Keratinocyte (primary cell): ENCODE results near the gene DIPK2A. TPM values are rescaled to one million over a fixed set of nuclear protein-coding genes. Genes with fewer than 3 reads are reported as not detected.

Source experiments
- DNase-seq: peaks from one replicate; pipeline ENCODE4 v3.0.0-alpha.2; 2011; ENCODE audit warnings: low read depth, missing footprints, low spot score
- FAIRE-seq: peaks from 2 replicates; lab custom pipeline; 2011; peaks lifted over from hg19 to GRCh38; lab: Jason Lieb, UNC
- H2AFZ ChIP-seq: 2 replicates; pipeline ENCODE4 v1.6.0; 2012; ENCODE audit warnings: low read length, control low read depth, inconsistent platforms; ENCODE audit not compliant: control insufficient read depth
- H3K27ac ChIP-seq: 2 replicates; pipeline ENCODE4 v1.5.1; 2011; ENCODE audit warnings: low read length; ENCODE audit not compliant: control insufficient read depth, insufficient read depth
- H3K27me3 ChIP-seq: 3 replicates; pipeline ENCODE4 v1.6.0; 2011; ENCODE audit warnings: low read length; ENCODE audit not compliant: control insufficient read depth, insufficient read depth; ENCODE audit errors: extremely low read depth
- H3K36me3 ChIP-seq, 2 experiments: 2 replicates in 1 of 2; 3 replicates in 1 of 2; pipeline ENCODE4 v1.5.1; 2011; ENCODE audit warnings: low read length in 2 of 2, mild to moderate bottlenecking in 1 of 2; ENCODE audit not compliant: control insufficient read depth in 2 of 2, insufficient read depth in 2 of 2; ENCODE audit errors: extremely low read depth in 1 of 2
- H3K4me1 ChIP-seq: 3 replicates; pipeline ENCODE4 v1.5.1; 2011; ENCODE audit warnings: low read length; ENCODE audit not compliant: control insufficient read depth, insufficient read depth; ENCODE audit errors: extremely low read depth
- H3K4me2 ChIP-seq: 3 replicates; pipeline ENCODE4 v1.6.0; 2011; ENCODE audit warnings: low read depth, low read length; ENCODE audit not compliant: control insufficient read depth, insufficient read depth; ENCODE audit errors: extremely low read depth
- H3K4me3 ChIP-seq, 3 experiments: fragments of 200-600 bp in 1 of 3; sonication (generic) in 1 of 3; 2 replicates in 2 of 3; 3 replicates in 1 of 3; pipeline ENCODE4 v1.5.1; 2011 to 2016; ENCODE audit warnings: low read length in 3 of 3, mild to moderate bottlenecking in 3 of 3, control low read depth in 2 of 3, inconsistent platforms in 1 of 3, low read depth in 1 of 3, mixed read lengths in 1 of 3, mixed run types in 1 of 3, moderate library complexity in 1 of 3; ENCODE audit not compliant: control insufficient read depth in 2 of 3, insufficient read depth in 2 of 3; ENCODE audit errors: extremely low read depth in 1 of 3
- H3K79me2 ChIP-seq: 2 replicates; pipeline ENCODE4 v1.6.0; 2012; ENCODE audit warnings: low read length; ENCODE audit not compliant: control insufficient read depth, insufficient read depth
- H3K9ac ChIP-seq: 3 replicates; pipeline ENCODE4 v1.6.0; 2011; ENCODE audit warnings: low read length; ENCODE audit not compliant: control insufficient read depth, insufficient read depth; ENCODE audit errors: extremely low read depth
- H3K9me1 ChIP-seq: 3 replicates; pipeline ENCODE4 v1.6.0; 2011; ENCODE audit warnings: low read length; ENCODE audit not compliant: control insufficient read depth, insufficient read depth; ENCODE audit errors: extremely low read depth
- H3K9me3 ChIP-seq: 2 replicates; pipeline ENCODE4 v1.5.1; 2012; ENCODE audit warnings: low read depth, low read length; ENCODE audit not compliant: control insufficient read depth
- H4K20me1 ChIP-seq: 3 replicates; pipeline ENCODE4 v1.6.0; 2011; ENCODE audit warnings: low read length; ENCODE audit not compliant: control insufficient read depth, insufficient read depth; ENCODE audit errors: extremely low read depth
- CTCF ChIP-seq, 3 experiments: IDR thresholded peaks in 1 of 3; conservative IDR thresholded peaks in 1 of 3; optimal IDR thresholded peaks in 1 of 3; 2 replicates in 2 of 3; 3 replicates in 1 of 3; pipeline versions ENCODE3 to v1.5.1; 2011; ENCODE audit warnings: low read length in 3 of 3, mild to moderate bottlenecking in 3 of 3, moderate library complexity in 2 of 3, control low read depth in 1 of 3, inconsistent platforms in 1 of 3; ENCODE audit not compliant: insufficient read depth in 2 of 3; ENCODE audit errors: extremely low read depth in 1 of 3
- EZH2 ChIP-seq: IDR thresholded peaks from one replicate; pipeline ENCODE4 v1.6.1; 2012; ENCODE audit warnings: inconsistent platforms, mild to moderate bottlenecking, low read length, moderate library complexity
- dilution Hi-C: fragments of 300-500 bp; cut with MboI; formaldehyde crosslinking; loops from one replicate; pipeline ENCODE4 v1.7.0; 2020; ENCODE audit warnings: low sequenced_read_pairs; ENCODE audit not compliant: extremely low pct_ligation_motif_present
- polyA plus RNA-seq, 5 experiments: library from polyadenylated mRNA; depleted of rRNA in 3 of 5; stranded (reverse) in 3 of 5; stranded (forward) in 1 of 5; unstranded in 1 of 5; fragments of >200 nt; gene quantifications; 1 replicate in 1 of 5; 2 replicates in 3 of 5; 3 replicates in 1 of 5; pipeline versions ENCODE4 v1.2.1 to v1.2.3, GENCODE V29; 2011 to 2012; ENCODE audit warnings: missing spikeins in 2 of 5, low read depth in 1 of 5, low replicate concordance in 1 of 5

DIPK2A gene
- polyA plus RNA-seq, 1 donor (not counting 4 experiments of a cell fraction or from before 2014, with no cell fraction given): 7.8 TPM

DNA sequence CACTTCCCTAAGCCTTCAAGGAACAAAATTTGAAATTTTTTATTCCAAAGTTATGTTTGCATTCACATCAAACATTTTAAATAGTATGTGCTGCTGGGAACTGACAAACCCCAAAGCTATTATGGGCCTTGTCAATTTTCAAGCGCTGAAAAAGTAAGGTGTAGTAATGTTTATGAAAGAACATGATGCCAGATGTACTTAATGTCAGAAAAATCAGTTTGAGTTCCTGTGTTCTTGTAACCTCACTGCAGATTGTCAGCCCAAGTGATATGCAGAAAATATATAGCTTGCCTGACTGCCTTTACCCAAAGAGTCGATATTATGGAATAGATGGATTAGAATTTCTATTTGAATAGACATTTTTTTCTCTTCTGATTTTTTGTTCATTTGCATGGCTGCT, 20.8 kb upstream of the DIPK2A start:
- Histone ChIP-seq H3K27me3 (no peaks in the 10 kb centered on the region), H3K4me3 (no peak overlapping the region), H3K4me1 (no peaks in the 10 kb centered on the region), H3K9me3 (no peaks in the 10 kb centered on the region), H3K9me1 (no peaks in the 10 kb centered on the region), H2AFZ (no peak overlapping the region), H4K20me1 (no peaks in the 10 kb centered on the region), H3K79me2 (no peaks in the 10 kb centered on the region), H3K27ac (no peak overlapping the region), H3K4me2 (no peak overlapping the region), H3K9ac (no peak overlapping the region), H3K36me3 (no peaks in the 10 kb centered on the region)
- dilution Hi-C loops: no loop called here
- no peak for FAIRE-seq
- no peak for DNase-seq
- TF ChIP-seq EZH2 (no peak), CTCF (optimal IDR thresholded peaks at IDR 0.05 in 1 of 3, IDR thresholded peaks at IDR 0.05 in 1 of 3, conservative IDR thresholded peaks at IDR 0.05 in 1 of 3; ENCODE audit: extremely low read depth in 1 of 3, insufficient read depth in 2 of 3, low read length in 3 of 3) (no peak)

- dilution Hi-C loops: no loop called here
- no peak overlapping the region for H2AFZ ChIP-seq
- FAIRE-seq: peak; percentile 60
Measured at GRCh38 chr3:143951351-143951971, 20.2 kb upstream of the DIPK2A start.

More at GRCh38 chr3:143951351-143951971, 20.2 kb upstream of the DIPK2A start:
- Histone ChIP-seq H3K36me3 (no peaks in the 10 kb centered on the region), H3K79me2 (no peaks in the 10 kb centered on the region), H3K4me2 (no peak overlapping the region), H3K9ac (no peak overlapping the region), H3K9me1 (no peaks in the 10 kb centered on the region), H3K4me3 (no peak overlapping the region), H3K4me1 (no peaks in the 10 kb centered on the region), H3K9me3 (no peaks in the 10 kb centered on the region), H3K27ac (no peak overlapping the region), H4K20me1 (no peaks in the 10 kb centered on the region), H3K27me3 (no peaks in the 10 kb centered on the region)
- no peak for DNase-seq
- peak; percentile 48 to 59 (median 54) for TF ChIP-seq CTCF (optimal IDR thresholded peaks at IDR 0.05 in 1 of 3, IDR thresholded peaks at IDR 0.05 in 1 of 3, conservative IDR thresholded peaks at IDR 0.05 in 1 of 3; ENCODE audit: extremely low read depth in 1 of 3, insufficient read depth in 2 of 3, low read length in 3 of 3)
- TF ChIP-seq EZH2: no peak
